ENCODE results near the gene SHC2.
"Not testable (repeated sequence)": the region's sequence is repeated elsewhere in the genome, so short reads cannot be mapped to it uniquely, and the experiment has no call there.

Gene SHC2

GRCh38 chr19:406135-406781, 54.6 kb downstream of the SHC2 start:
- DNase-seq (ENCODE audit: low read depth), result no peak

- DNase-seq (ENCODE audit: low read depth), result no peak
These were observed 55.5 kb downstream of the SHC2 start for GRCh38 chr19:405121-405965.

GRCh38 chr19:403221-404027, 57.4 kb downstream of the SHC2 start:
- DNase-seq (ENCODE audit: low read depth), result no peak

GRCh38 chr19:402786-403185, 58.0 kb downstream of the SHC2 start:
- DNase-seq (ENCODE audit: low read depth), result no peak

- DNase-seq (ENCODE audit: low read depth), result peak; percentile 32
These were observed 58.8 kb downstream of the SHC2 start for GRCh38 chr19:401866-402511.

GRCh38 chr19:400976-401865, 59.6 kb downstream of the SHC2 start:
- no peak for DNase-seq (ENCODE audit: low read depth)

DNA sequence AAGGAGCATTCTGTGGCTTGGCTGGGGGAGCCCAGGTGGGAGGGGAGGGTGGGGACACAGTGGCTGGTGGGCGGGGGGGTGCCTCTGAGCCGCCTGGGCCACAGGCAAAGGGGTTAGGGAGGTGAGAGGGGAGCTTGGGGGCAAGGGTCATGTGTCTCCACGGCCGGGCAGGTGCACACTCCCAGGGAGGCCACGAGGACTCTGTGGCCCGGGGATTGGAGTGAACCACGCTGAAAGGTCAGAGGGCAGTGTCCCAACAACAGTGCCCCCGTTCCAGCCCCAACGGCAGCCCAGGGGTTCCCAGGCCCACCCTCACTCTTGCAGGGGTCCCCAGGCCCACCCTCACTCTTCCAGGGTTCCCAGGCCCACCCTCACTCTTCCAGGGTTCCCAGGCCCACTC, 61.5 kb downstream of the SHC2 start:
- no peak for DNase-seq (ENCODE audit: low read depth)

DNA sequence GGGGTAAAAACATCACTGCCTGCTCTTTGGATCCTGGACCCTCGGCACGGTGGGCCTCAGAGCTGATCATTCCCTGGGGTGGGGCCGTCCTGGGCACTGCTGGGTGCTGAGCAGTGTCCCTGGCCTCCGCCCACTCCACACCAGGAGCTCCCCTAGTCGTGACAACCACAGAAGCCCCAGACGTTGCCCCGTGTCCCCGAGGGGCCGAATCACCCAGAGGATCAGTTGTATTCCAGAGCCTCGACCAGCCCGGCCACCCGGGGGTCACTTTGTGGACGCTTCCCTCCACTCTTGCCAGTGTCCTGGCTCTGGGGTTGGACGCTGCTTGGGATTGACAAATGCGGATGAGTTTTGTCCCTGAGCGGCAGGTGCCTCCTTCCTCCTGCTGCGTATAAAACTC, 62.1 kb downstream of the SHC2 start:
- DNase-seq (ENCODE audit: low read depth), result no peak

GRCh38 chr19:397941-398706, 62.7 kb downstream of the SHC2 start:
- no peak for DNase-seq (ENCODE audit: low read depth)

DNA sequence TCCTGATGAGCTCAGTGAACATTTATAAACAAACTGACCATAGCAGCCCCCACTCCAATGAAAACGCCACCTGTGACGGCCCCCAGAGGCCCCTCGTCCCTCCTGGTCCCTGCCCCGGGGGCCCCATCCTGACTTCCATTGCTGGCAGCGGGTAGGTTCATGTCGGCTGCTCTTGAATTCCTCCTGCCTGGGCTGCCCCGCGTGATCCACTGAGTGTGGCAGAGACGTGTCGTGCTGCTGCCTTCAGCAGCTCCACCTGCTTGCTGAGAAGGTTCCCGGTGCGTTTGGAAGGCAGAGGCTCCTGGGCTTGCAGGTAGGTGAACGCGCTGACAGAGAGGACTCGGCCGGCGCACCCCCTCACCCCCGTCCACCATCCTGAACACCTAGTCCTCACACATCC, 63.5 kb downstream of the SHC2 start:
- no peak for DNase-seq (ENCODE audit: low read depth)

GRCh38 chr19:395467-395866, 65.4 kb downstream of the SHC2 start:
- DNase-seq (ENCODE audit: low read depth), result no peak

- DNase-seq (ENCODE audit: low read depth), result not testable (repeated sequence)
These were observed 66.0 kb downstream of the SHC2 start for GRCh38 chr19:394857-395256.

DNA sequence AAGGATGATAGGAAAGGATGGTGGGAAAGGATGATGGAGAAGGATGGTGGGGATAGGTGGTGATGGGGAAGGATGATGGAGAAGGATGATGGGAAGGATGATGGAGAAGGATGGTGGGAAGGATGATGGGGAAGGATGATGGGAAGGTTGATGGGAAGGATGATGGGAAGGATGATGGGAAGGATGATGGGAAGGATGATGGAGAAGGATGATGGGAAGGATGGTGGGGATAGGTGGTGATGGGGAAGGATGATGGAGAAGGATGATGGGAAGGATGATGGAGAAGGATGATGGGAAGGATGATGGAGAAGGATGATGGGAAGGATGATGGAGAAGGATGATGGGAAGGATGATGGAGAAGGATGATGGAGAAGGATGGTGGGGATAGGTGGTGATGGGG, 67.3 kb downstream of the SHC2 start:
- DNase-seq (ENCODE audit: low read depth), result not testable (repeated sequence)

- DNase-seq (ENCODE audit: low read depth), result no peak
These were observed 68.4 kb downstream of the SHC2 start for GRCh38 chr19:392375-392970.

DNA sequence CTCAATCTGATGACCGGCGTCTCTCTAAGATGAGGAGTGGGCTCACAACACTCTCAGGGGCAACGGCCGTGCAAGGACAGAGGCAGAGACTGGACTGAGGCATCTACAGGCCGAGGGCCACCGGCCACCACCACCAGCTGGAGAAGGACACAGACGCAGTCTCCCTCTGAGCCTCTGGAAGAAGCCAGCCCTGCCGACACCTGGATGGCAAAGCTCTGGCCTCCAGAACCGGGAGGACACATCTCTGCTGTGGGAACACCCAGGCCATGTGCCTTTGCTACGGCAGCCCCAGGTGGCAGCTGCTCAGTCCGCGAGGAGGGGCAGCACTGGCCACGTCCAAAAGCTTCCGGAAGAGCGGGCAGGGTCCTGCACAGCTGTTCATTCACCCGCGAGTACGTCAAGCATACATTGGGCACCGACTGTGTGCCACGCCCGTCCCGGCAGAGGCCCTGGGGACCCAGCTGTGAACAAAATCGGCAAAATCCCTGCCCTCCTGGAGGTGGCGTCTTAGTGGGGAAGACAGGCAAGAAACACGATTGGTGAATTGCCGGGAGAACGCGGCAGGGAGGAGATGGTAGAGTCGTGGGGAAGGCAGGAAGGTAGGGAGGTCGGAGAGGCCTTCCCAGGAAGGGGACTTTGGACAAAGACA, 69.0 kb downstream of the SHC2 start:
- no peak for DNase-seq (ENCODE audit: low read depth)

- DNase-seq (ENCODE audit: low read depth), result no peak
These were observed 69.7 kb downstream of the SHC2 start for GRCh38 chr19:391207-391557.

DNA sequence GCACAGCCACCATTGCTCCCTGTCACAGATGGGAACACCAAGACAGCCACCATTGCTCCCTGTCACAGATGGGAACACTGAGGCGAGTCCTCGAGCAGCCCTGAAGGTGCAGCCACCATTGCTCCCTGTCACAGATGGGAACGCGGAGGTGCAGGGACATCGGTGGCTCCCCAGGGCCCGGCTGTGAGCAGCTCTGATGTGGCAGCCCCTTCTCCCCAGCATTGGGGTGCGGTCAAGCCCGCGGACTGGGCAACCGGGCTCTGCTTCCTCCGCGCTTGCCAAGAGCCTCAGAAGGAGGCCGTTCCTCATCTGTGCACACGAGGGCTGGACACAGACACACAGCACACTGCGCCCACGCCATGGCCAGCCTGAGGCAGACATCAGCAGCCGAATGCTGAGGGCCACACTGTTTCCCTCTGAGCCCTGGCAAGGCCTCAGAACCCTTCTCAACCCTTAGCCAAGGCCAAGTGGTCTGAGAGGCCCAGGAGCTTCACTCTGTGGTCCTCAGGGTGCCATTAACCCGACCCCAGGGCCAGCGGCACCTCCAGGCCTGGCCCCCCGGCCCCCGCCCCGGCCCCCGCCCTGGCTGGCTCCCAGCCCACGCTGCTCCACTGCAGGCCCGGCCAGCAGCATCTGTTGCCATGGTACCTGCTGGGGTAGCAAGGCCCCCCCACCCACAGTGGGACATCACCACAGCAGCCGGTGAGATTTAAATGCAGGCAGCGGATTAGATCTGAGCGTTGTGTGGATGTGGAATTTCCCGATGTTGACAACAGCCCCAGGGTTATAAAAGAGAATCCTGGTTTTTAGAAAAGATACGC, 70.2 kb downstream of the SHC2 start:
- no peak for DNase-seq (ENCODE audit: low read depth)

- DNase-seq (ENCODE audit: low read depth), result no peak
These were observed 70.9 kb downstream of the SHC2 start for GRCh38 chr19:389935-390289.
